ENCODE data around the gene CIPC.

DNA sequence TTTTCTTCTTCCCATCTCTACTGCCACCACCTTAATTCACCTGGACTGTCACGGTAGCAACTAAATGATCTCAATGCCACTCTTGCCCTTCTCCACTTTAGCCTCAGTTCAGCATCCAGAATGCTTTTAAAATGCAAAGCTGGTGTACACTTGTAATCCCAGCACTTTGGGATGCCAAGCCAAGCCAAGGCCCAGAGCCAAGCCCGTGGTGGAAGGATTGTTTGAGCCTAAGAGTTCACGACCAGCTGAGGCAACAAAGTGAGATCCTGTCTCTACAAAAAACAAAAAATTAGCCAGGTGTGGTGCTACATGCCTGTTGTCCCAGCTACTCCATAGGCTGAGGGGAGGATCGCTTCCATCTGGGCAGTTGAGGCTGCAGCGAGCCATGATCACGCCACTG lies 5.9 kb downstream of the CIPC start:
- TF ChIP-seq, protein P1, sequence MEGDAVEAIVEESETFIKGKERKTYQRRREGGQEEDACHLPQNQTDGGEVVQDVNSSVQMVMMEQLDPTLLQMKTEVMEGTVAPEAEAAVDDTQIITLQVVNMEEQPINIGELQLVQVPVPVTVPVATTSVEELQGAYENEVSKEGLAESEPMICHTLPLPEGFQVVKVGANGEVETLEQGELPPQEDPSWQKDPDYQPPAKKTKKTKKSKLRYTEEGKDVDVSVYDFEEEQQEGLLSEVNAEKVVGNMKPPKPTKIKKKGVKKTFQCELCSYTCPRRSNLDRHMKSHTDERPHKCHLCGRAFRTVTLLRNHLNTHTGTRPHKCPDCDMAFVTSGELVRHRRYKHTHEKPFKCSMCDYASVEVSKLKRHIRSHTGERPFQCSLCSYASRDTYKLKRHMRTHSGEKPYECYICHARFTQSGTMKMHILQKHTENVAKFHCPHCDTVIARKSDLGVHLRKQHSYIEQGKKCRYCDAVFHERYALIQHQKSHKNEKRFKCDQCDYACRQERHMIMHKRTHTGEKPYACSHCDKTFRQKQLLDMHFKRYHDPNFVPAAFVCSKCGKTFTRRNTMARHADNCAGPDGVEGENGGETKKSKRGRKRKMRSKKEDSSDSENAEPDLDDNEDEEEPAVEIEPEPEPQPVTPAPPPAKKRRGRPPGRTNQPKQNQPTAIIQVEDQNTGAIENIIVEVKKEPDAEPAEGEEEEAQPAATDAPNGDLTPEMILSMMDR (IDR thresholded peaks at IDR 0.05), result no peak
- TF ChIP-seq POLR2A (IDR thresholded peaks at IDR 0.05), result no peak
